Measurements from ENCODE around the gene VPS37B.

VPS37B gene

DNA sequence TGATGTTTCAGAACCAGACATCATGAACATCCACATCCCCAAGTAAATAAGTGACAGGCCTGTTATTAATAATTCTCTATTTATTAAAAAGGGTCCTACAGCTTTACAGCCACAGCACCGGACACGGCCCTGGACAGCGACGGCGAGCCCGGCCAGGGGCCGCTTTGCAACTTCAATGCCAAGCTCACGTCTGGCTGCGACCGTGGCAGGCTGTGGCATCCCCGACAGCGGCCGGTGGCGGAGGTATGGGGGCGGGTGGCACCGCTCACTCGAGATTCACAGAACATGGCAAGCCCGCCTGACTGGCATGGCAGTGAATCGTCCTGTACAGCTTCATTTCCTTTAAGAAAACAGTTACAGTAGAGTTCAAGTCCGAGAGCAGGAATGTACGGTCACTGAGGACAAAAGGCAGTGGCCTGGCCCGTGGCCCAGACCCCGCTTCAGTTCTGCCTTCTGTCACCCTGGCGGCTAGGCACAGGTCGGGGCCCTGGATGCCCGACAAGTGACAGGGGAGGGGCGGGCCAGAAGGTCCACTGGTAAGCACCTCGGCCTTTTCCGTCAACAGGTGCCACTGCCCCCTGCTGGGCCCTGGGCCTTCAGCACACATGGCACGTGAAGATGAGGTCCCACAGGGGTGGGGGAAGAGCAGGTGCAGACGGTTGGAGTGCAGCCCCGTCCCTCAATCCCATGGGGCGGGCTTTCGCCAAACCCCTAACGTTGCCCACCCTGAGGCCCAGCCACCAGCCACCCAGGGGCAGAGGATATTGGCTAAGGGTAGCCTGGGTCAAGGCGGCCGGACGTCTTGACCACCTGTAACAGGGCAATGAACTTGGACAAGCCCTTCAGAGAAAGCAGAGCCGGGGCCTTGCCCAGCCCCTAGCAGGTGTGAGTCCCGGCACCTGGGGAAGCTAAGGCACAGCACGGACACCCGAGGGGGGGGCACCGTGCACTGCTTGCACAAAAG, 30.4 kb downstream of the VPS37B start:
- FAIRE-seq = no peak

DNA sequence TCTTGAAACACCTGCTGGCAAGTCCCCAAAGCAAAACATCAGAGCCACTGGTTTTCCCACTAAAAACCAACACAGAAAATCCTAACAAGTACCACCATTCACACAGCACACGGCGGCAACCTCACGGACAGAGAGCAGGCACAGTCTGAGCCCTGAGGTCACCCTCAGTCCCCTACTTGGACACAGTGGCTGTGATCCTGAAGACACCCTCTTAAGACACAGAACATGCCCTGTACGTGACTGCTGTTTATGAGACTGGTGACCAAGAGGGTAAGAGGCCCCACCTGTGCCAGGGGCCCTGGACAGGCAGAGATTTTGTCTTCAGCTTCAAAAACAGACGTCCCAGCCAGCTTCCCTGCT, 31.1 kb downstream of the VPS37B start:
- no peak for FAIRE-seq

DNA sequence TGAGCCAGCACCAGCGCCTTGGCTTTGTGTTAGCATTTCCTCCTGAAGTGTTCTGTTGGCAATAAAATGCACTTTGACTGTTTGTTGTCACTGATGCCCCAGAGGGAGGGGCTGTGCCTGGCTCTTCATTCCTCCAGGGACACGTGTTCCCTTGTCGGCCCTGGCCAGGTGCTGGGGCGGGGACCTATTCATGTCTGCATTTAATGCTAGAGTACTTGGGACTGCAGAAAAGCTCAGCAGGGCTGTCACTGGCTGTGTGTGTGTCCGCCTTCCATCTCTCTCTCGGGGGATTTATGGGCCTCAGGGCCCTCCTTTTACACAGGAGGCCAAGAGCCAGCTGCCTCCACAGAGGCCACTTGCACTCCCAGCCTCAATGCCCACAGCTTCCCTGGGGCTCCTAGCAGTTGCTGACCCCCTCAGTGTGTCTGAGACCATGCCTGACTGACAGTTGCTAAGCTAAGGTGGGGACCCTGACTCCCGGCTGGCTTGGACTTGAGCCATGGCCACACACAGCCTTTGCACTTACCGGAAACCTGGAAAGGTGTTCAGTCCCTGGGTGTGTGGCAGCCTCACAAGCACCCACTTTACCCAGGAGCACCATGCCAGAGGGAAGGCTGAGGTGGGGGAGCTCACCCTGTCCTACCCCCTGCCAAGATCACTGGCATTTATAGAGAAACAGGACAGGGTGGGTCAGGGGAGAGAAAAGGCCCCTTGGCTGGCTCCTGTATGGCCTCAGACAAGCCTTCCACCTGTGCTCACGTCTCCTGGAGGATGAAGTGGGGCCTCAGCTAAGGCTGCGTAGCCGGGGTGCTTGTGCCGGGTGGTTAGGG, 32.8 kb downstream of the VPS37B start:
- no peak for FAIRE-seq

DNA sequence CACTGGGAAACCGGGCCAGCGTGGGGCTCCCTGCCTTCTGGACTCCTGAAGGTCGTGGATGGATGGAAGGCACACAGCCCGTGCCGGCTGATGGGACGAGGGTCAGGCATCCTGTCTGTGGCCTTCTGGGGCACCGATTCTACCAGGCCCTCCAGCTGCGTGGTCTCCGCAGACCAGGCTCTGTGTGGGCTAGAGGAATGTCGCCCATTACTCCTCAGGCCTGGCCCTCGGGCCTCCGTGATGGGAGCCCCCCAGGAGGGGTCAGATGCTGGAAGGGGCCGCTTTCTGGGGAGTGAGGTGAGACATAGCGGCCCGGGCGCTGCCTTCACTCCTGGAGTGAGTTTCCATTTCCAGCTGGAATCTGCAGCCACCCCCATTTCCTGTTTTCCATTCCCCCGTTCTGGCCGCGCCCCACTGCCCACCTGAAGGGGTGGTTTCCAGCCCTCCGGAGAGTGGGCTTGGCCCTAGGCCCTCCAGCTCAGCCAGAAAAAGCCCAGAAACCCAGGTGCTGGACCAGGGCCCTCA, 33.8 kb downstream of the VPS37B start:
- FAIRE-seq = no peak

DNA sequence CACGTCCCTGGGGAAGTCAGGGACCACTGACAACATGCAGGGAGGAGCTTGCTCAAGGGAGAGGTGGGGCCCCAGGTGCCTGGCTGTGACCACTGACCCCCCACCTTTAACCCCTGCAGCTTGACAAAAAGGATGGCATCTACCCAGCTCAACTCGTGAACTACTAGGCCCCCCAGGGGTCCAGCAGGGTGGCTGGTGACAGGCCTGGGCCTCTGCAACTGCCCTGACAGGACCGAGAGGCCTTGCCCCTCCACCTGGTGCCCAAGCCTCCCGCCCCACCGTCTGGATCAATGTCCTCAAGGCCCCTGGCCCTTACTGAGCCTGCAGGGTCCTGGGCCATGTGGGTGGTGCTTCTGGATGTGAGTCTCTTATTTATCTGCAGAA, 34.3 kb downstream of the VPS37B start:
- no peak for FAIRE-seq

DNA sequence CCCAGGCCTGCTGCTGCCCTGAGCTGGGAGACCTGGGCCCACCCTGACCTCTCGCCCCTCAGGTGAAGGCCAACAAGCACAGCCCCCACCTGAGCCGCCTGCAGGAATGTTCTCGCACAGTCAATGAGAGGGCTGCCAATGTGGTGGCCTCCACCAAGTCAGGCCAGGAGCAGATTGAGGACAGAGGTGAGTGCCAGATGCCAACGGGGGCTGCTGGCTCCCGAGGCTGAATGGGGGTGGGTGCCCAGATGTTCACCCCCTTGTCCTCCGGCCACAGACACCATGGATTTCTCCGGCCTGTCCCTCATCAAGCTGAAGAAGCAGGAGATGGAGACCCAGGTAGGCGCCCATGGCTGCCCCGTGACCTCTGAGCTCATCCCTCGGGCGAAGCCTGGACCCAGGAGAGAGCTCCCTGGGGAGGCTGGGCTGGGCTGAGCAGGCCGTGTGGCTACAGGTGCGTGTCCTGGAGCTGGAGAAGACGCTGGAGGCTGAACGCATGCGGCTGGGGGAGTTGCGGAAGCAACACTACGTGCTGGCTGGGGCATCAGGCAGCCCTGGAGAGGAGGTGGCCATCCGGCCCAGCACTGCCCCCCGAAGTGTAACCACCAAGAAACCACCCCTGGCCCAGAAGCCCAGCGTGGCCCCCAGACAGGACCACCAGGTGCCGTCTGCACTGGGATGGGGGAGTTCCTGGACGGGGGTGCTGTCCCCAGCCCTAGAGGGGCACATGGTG, 34.9 kb downstream of the VPS37B start:
- no peak for FAIRE-seq

DNA sequence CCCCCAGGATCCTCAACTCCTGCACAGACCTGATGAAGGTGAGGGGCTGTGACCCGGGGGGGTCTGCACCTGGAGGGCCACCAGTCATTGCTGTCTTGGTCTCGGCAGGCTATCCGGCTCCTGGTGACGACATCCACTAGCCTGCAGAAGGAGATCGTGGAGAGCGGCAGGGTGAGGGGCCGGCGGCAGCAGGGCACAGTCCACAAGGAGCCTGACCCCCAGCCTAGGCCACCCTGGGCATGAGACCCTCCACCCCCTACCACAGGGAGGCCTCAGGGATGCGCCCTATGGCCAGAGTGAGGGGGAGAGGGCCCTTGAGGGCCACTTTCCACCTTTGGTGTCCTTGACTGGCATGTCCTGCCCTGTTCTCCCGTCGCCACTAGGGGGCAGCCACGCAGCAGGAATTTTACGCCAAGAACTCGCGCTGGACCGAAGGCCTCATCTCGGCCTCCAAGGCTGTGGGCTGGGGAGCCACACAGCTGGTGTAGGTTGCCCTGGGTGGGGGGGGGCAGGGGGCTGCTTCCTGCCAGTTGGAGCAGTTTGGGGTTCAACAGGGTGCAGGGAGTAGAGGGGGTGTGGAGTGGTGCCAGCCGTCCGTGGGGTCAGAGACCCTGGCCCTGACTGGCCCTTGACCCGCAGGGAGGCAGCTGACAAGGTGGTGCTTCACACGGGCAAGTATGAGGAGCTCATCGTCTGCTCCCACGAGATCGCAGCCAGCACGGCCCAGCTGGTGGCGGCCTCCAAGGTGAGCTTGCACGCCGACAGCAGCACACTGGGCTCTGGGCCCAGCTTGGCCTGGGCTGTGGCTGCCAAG, 35.7 kb downstream of the VPS37B start:
- FAIRE-seq = no peak

DNA sequence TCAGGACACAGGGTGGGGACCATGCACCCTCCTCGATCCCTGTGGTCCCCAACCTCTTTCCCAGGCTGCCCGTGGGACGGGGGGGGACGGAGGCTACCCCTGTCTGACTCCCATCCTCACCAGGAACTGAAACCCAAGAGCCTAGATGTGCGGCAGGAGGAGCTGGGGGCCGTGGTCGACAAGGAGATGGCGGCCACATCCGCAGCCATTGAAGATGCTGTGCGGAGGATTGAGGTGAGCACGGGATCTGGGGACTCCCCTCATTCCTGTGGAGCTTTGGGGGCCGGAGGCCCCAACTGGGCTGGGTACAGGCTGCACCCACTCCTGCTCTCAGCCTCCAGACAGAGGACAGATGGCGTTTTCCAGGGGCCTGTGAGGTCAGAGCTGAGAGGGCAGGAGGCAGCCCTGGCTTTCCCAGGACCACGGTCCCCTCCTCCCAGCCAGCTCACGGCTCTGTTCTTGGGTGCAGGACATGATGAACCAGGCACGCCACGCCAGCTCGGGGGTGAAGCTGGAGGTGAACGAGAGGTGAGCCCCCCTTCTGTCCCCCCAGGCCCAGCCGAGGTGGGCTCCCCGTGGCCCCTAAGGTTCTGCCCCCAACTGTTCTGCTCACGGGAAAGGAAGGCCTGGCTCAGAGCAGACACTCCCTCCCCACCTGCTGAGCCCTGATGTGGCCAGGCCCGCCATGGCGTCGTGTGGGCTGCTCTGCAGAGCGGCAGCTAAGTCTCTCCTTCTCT, 36.5 kb downstream of the VPS37B start:
- FAIRE-seq = no peak

DNA sequence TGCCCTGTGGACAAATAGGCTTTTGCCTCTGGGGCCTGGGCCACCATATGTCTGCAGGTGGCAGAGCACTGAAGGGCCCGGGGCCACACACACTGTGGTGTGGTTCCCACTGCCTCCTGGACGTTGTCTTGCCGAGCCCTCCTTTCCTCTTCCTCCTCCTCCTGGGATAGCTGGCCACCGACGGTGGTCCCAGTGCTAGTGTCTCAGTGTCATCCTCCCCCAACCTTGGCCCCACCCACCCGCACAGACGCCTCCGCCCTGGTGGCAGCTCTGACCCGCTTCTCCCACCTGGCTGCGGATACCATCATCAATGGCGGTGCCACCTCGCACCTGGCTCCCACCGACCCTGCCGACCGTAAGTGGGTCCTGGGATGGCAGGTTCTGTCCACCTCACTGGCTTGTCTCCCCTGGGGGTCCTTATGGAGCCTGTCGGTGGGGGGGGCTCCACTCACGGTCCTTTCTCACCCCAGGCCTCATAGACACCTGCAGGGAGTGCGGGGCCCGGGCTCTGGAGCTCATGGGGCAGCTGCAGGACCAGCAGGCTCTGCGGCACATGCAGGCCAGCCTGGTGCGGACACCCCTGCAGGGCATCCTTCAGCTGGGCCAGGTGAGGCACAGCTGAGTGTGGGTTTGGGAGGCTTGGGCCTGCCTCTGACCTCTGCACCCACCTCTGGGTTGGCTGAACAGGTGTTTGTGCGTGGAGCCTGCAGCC, 37.2 kb downstream of the VPS37B start:
- no peak for FAIRE-seq

DNA sequence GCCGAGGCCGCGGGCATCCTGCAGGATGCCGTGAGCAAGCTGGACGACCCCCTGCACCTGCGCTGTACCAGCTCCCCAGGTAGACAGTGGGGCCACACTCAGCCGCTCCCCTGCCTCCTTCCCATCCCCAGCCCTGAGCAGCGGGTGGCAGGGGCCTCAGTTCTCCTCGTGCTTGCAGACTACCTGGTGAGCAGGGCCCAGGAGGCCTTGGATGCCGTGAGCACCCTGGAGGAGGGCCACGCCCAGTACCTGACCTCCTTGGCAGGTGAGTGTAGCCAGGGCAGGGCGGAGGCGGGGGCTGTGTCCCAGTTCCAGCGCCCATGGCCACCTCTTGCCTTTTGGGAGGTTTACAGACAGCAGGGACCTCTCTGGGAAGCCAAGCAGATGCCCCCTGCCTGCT, 37.8 kb downstream of the VPS37B start:
- no peak for FAIRE-seq

DNA sequence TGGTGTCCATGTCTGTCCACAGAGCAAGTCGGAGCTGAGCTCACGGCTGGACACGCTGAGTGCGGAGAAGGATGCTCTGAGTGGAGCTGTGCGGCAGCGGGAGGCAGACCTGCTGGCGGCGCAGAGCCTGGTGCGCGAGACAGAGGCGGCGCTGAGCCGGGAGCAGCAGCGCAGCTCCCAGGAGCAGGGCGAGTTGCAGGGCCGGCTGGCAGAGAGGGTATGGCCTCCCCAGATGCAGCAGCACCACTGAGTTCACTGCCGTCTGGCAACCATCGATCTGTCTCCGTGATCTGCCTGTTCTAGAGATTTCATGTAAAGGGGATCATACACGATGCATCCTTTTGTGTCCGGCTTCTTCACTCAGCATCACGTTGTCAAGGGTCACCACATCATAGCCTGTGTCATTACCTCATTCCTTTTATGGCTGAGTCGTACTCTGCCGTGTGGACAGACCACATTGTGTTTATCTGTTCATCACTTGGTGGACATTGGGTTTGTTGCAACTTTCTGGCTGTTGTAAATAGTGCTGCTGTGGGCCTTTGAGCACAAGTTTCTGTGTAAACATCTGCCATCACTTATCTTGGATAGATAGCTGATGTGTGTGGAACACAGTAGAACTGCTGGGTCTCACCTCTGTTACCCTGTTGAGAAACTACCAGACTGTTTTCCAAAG, 38.8 kb downstream of the VPS37B start:
- FAIRE-seq = no peak

DNA sequence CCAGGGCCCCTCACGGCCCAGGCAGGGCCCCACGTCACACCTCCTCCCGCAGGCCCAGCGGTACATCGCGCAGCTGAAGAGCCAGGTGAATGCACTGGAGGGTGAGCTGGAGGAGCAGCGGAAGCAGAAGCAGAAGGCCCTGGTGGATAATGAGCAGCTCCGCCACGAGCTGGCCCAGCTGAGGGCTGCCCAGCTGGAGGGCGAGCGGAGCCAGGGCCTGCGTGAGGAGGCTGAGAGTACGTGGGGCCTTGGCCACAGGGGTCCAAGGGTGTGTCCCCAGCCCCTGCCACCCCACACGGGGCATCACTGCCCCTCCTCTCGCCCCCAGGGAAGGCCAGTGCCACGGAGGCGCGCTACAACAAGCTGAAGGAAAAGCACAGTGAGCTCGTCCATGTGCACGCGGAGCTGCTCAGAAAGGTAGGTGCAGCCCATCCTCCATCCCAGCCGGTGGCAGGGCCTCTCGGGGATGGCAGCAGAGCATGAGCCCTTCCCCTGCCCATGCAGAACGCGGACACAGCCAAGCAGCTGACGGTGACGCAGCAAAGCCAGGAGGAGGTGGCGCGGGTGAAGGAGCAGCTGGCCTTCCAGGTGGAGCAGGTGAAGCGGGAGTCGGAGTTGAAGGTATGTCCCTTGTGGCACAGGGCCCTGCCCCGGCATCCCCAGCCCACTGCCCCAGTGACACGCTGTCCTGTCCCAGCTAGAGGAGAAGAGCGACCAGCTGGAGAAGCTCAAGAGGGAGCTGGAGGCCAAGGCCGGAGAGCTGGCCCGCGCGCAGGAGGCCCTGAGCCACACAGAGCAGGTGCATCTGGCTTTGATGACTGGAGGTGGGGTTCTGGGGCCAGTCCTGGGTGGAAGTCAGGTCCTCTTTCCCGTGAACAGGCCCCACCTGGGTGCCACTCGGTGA, 39.7 kb downstream of the VPS37B start:
- no peak for FAIRE-seq

DNA sequence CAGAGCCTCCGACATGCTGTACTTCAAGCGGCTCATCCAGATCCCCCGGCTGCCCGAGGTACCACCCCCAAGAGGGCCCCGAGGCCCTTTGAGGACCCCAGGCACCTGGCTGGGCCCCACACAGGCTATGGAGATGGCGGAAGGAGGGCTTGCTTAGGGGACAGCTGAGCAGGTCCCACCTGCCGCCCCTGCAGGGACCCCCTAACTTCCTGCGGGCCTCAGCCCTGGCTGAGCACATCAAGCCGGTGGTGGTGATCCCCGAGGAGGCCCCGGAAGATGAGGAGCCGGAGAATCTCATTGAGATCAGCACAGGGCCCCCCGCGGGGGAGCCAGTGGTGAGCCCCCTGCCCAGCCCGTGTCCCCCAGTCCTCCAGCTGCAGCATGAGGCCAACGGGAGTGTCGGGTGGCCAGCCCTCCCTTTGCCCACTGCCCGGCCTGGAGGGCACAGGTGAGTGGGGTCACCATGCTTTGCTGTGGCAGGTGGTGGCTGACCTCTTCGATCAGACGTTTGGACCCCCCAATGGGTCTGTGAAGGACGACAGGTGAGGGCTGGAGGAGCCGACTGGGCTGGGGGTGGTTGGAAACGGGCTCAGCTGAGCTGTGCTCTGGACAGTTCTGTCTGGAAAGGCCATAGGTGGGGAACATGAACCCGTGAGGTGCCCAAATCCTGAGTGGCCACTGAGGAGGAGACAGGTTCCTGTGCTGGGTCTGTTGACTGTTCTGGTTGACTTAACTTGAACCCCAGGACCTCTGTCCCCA, 40.7 kb downstream of the VPS37B start:
- no peak for FAIRE-seq

DNA sequence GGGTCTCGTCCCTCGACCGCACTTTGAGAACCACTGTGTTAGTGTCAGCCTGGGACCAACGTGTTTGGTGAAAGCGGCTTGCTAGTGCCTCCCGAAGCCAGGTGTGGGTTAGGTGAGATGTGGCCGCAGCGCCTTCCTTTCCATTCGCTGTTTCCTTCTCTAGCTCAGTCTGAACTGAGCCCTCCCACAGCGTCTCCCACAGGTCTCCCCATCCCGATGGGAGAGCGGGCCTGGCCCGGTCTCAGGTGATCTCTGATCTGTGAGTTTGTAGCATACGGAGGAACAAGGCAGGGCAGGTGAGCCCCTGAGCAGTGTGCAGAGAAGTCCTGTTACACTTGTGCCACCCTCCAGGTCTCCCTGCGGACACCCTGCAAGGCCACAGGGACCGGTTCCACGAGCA, 41.4 kb downstream of the VPS37B start:
- no peak for FAIRE-seq

DNA sequence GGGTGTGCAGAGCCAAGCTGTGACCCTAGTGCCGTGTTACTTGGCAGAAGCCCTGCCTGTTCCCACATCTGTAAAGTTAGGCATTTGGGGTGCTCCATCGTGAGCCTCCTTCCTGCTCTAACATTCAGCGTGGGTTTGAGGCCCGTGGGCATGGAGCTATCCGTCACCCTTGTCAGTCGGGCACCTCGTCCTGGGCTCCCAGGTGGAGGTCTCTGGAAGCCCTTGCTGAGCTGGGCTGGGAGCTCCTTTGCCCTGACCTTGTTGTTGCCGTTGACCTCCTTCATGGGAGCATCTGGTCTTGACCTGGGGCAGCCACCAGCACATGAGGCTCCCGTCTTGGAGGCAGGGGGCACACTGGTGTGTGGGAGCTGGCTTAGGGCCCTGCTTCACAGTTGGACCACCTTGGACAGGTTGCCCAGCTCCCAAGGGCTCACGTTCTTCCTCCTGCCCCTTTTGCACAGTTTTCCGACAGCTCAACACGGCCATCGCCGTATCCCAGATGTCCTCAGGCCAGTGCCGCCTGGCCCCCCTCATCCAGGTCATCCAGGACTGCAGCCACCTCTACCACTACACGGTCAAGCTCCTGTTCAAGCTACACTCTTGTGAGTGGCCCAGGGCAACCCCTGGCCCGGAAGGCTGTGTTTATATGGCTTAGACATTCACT, 42.2 kb downstream of the VPS37B start:
- no peak for FAIRE-seq

DNA sequence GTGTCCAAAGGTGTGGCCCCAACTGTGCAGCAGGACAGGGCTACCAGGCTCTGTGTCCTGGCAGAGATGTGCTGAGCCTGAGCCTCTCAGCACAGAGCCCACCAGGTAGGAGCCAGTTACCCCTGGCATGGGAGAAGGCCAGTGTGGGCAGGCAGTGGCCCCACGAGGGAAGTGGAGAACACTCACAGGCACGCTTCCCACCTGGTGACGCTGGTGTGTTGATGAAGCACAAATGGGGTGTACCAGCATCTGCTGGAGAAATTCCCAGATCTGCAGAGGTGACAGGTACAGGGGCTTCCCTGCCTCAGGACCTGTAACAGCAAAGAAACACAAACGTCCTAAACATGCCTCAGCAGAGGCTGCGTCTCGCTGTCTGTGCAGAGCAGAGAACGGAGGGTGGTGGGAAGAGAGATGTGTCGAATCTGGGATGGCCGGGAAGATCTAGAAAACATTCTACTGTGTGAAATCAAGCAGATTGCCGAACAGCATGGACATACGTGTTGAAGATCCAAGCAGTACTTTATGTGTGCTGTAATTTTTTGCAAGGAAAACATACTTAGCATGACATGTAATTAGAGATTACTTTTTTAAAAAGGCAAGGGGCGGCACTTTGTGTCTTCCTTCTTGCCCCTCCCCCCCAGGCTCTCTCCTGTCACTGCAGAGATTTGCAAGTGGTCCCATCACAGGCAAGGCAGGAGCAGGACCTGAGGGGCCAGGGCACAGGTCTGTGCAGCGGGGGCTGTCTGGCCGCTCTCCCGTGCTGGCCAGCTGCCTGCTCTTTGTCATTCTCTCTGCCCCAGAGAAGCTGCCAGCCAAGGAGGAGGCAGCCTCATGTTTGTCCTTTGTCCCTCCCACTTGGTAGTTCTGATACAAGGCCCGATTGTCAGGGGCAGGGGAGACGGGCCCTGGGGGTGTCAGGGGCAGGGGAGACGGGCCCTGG, 43.3 kb downstream of the VPS37B start:
- FAIRE-seq = no peak
